ENCODE data around the gene SLC41A3.
"Not testable (repeated sequence)": the region's sequence is repeated elsewhere in the genome, so short reads cannot be mapped to it uniquely, and the experiment has no call there.

The SLC41A3 gene

DNA sequence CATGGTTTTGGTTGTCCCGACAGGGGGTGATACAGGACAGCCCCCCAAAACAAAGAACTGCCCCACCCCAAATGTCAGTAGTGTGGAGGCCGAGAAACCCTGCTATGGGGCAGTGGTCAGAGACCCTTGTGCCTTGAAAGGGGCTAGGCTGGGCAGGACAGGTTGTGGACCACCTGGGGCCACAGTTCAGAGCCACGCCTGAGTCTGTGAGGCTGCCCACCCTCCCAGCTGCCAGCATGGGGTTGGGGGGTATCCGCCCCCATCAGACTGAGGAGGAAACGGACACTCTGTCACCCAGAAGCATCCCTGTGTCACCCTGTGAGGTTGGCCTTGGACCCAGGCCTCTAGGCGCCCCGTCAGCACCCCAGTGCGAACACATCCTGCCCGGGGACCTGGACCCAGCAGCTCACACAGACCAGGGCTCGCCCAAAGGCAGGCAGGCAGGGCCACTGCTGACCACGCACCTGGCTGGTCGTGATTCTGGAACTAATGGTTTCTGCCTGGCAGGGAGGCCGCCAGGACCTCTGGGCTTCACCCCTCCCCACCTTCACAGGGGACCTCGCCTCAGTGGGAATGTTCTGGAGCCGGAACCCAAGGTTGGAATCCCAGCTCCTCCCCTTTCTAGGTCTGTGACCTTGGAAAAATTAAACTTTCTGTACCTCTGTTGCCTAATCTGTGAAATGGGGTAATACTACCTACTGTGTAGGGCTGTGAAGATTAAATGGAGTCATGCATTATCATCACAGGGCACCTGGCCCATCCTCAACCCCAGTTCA is 1.4 kb downstream of the SLC41A3 start:
- no peak for DNase-seq (ENCODE audit: low spot score)

- no peak for DNase-seq (ENCODE audit: low spot score)
Observed at GRCh38 chr3:126081618-126082361, 2.1 kb downstream of the SLC41A3 start.

- no peak for DNase-seq (ENCODE audit: low spot score)
Observed at GRCh38 chr3:126080970-126081369, 3.0 kb downstream of the SLC41A3 start.

GRCh38 chr3:126078866-126079265 is 5.1 kb downstream of the SLC41A3 start:
- no peak for DNase-seq (ENCODE audit: low spot score)

DNA sequence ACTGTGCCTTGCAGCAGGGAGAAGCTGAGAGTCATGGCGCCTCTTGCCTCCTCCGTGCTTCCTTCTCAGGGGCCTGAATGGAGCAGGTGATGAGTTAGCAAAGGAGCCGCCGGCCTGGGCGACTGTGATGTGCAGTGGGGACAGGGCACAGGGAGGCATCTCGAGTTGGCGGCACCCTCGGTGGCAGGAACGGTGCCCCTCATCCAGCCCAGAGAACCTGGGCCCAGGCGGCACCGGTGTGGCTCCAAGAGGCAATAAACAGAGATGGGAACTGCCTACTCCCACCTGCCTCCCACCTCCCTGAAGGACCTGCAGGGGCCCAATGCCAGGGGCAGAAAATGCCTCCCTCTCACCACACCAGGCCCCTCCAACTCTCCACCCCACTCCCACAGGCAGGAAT is 6.2 kb downstream of the SLC41A3 start:
- DNase-seq (ENCODE audit: low spot score) = no peak

DNA sequence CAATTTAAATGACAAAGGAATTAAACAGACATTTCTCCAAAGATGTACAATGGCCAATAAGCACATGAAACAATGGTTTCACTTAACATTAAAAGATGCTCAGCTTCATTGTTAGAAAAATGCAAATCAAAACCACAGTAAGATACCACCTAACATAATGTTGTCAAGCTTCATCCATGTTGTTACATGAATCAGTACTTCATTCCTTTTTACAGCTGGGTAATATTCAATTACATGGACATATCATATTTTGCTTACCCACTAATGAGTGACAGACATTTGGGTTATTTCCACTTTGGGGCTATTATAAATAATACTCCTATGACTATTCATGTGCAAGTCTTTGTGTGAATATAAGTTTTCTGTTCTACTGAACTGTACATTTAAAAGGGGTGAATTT is 7.8 kb downstream of the SLC41A3 start:
- no peak for DNase-seq (ENCODE audit: low spot score)

DNA sequence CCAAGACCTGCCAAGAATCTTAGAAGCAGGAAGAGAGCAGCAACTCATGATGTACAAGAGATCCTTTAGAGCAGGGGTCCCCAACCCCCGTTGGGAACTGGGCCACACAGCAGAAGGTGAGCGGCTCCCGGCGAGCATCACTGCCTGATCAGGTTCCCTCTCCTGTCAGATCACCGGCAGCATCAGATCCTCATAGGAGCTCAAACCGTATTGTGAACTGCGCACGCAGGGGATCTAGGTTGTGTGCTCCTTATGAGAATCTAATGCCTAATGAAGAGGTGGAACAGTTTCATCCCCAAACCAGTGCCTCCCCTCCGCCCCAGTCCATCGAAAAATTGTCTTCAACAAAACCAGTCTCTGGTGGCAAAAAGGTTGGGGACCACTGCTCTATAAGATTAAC is 13.8 kb downstream of the SLC41A3 start:
- DNase-seq (ENCODE audit: low spot score) = no peak

GRCh38 chr3:126067959-126068358 is 16.0 kb downstream of the SLC41A3 start:
- no peak for DNase-seq (ENCODE audit: low spot score)

DNA sequence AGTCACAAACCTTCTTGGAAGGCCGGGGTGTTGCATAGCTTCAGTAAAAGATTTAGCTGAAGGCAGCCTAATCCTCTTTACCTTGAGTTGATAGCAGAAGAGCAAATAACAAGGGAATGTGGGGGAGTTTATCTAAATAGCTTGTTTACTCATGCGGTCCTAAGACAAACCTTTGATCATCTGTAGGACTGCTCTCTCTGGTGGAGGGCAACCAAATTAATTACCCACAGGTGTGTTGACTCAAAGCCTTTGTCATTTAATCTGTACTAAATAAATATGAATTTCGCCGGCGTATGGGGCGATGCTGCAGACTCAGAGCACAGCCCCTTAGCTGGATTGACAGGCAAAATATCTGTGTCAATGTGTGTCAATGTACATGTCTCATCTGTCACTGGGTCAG is 17.2 kb downstream of the SLC41A3 start:
- not testable (repeated sequence) for DNase-seq (ENCODE audit: low spot score)

- no peak for DNase-seq (ENCODE audit: low spot score)
Observed at GRCh38 chr3:126065876-126066275, 18.0 kb downstream of the SLC41A3 start.

DNA sequence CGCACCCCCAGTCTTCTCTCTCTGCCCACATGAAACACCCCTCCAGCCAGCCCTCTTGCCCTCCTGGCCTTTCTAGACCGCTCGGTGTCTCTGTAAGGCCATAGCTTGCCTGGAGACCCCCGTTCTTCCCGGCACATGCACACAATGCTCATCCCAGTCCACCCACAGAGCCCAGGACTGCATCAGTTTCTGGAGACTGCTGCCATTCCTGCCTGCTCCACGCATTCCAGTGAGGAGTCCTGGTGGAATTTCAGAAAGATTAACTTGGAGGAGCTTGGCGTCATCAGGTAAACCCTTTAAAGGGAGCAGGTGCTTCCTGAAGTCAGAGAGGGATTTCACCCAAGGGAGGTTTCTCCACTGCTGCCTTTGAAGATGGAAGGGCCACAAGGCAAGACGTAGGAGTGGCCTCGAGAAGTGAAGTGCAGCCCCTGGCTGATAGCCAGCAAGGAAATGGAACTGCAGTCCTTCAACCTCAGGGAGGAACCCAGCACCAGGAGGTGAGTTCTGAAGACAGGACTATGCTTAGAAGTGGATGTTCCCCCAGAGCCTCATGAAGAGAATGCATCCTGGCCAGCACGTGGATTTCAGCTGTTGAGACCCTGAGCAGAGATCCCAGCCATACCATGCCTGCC is 19.2 kb downstream of the SLC41A3 start:
- no peak for DNase-seq (ENCODE audit: low spot score)

GRCh38 chr3:126063358-126063965 is 20.5 kb downstream of the SLC41A3 start:
- no peak for DNase-seq (ENCODE audit: low spot score)

GRCh38 chr3:126061301-126062032 is 22.5 kb downstream of the SLC41A3 start:
- no peak for DNase-seq (ENCODE audit: low spot score)

DNA sequence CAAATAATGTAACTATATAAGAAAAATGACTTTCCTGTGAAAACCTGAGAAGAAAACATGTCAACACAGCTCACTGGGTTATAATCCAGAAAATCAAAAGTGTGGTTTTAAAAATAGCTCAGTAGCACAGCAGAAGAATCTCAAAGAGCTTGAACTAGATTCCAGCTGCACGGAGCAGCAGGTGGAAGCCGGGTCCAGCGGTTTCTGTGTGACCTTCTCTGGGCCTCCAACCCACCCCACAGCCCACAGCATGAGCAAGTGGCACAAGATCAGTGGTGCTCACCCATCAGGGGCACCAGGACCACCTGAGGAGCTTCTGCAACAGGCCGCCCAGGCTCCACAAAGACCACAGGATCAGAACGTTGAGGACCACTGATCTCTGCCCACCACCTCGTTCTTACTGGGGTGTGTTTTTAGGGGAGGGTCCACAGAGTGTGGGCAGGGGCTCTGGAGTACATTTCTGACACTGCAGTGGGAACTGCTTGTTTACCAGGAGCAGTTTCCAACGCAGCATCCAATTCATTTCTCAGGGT is 23.2 kb downstream of the SLC41A3 start:
- DNase-seq (ENCODE audit: low spot score) = no peak

DNA sequence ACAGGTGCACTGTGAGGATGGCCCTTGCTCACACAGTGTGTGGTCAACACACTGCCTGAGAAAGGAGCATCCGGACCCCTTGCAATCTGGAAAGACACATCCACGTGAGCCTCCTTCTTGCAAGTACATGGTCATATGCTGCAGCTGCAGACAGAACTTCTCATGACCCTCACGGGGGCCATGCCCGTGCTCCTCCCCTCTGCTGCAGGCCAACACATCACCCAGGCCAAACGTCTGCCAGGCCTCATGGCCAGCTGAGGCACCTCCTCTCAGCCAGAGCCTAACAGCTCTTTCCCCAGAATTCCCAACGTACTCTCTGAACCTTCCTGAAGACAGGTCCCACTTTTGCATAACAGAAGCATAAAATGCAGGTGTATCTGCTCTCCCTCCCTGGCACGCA is 25.3 kb downstream of the SLC41A3 start:
- DNase-seq (ENCODE audit: low spot score) = no peak

- DNase-seq (ENCODE audit: low spot score) = no peak
Observed at GRCh38 chr3:126057936-126058335, 26.0 kb downstream of the SLC41A3 start.

- DNase-seq (ENCODE audit: low spot score) = no peak
Observed at GRCh38 chr3:126057501-126057819, 26.5 kb downstream of the SLC41A3 start.

DNA sequence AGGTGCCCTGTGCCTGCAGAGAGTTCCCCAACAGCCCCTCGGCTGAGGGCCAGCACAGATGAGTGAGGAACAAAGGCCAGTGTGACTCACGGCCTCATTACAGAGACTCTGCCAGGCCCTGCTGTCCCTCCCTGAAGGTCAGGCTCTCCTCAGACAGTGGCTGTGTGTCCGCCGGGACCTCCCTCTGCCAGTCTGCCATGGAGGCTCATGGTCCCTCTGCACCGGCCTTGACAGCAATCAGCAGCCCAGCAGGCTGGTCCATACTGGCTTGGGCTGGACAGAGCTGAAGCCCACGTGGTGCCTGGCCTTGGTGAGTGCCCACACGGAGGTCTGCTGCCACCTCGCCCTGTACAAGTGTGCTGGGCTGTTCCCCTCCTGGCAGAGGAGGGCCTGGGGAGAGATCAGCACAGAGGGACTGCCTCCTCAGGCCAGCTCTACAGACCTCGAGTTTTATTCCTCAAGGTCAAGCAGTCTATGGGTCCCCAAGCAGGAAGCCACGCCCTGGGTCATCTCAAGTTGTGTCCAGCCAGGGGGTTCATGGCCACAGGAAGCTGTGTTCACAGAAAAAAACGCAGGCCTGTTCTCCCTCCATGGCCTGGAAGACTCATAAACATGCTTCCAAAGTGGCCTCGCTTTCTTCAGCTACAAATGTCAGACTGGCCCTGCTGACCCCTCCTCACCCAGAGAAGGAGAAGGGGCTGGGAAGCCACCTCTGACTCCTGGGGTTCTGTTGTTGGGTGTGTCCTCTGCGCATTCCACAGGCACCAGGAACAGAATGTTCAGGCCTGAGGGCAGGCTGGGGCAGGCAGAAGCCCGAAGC is 27.0 kb downstream of the SLC41A3 start:
- no peak for DNase-seq (ENCODE audit: low spot score)

DNA sequence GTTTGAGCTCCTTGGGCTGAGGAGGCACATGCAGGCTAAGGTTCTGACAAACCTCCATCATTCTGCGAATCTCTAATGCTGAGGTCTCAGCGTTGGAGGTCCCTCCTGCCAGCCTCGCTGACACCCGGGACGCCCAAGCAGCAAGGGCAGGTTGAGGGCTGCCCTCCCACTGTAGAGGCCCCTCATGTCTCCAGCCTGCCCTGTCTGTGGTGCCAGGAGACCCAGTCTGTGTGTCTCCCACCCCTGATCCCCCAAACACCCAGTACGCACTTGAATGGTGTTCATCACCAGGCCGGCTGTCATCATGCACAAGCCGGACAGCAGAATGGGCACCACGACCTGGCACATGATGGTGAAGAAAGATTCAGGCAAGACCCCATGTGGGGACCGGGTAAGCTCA is 27.8 kb downstream of the SLC41A3 start:
- no peak for DNase-seq (ENCODE audit: low spot score)

DNA sequence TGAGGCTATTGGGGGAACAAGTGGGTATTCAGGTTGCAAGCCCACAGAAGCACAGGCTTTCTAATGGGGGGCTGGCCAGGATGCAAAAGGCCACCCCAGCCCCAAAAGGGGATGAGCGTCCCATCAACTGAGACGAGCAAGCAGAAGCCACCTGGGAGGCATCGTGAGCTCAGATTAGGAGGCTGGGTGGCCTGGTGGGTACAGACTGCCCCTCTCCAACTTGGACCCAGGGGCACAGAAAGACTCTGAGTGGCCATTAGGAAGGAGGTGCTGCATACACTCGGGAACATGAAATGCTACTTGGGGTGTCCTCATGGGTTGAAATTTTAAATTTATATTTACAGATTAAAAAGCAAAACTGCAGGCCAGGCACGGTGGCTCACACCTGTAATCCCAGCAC is 29.1 kb downstream of the SLC41A3 start:
- DNase-seq (ENCODE audit: low spot score) = no peak

DNA sequence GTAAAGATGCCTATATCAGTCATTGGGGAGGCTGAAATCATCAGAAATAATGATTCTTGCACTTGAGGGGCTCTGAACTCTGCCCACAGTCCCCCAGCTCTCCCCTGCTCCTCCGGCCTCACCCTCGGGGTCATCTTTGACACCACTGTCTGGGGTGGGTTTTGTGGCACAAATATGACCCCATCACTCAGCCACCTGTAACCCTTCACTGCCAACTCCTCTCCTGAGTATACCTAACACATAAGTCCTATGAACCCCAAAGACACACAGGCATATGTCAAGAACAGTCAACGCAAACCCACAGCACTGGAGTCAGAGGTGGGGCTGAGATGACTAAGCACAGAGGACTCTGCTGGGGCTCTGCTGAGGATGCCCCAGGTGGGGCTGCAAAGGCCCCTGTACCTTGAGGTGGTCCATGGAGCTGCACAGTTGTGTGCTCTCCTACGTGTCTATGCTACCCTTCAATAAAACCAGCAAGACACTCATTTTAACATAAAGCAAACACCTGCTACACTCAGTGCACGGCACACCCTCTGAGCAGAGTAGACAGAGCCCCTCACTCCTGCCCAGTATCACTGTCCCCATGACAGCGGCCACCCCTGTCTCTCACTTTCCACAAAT is 29.9 kb downstream of the SLC41A3 start:
- DNase-seq (ENCODE audit: low spot score) = no peak
